Measurements from ENCODE around the gene TNS1. TPM values are rescaled to one million over a fixed set of nuclear protein-coding genes. Genes with fewer than 3 reads are reported as not detected.

Gene TNS1
- total and polyA plus RNA-seq, 10 of the 15 experiments (the other 5 are each of a cell fraction or from before 2014, with no cell fraction given): 0.05 to 0.44 TPM; not detected in 8

DNA sequence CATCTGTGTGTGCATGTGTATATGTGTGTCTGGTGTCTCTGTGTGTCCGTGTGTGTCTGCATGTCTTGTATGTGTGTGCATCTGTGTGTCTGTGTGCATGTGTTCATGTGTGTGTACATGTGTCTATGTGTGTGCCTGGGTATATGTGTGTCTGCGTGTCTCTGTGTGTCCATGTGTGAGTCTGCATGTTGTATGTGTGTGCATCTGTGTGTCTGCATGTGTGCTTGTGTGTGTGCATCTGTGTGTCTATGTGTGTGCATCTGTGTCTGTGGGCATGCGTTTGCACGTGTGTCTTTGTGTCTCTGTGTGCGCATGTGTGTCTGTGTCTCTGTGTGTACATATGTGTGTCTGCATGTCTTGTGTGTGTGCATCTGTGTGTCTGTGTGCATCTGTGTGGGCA lies 207.7 kb downstream of the TNS1 start:
- BruUV-seq (replicated peaks): no TSS peak
- SMC1A ChIA-PET (ENCODE audit: uncharacterized antibody, unreplicated experiment): no interaction called here
- no peaks in the 10 kb centered on the region for H3K79me2 ChIP-seq (ENCODE audit: control insufficient read depth, insufficient read depth, low read length)
- RAD21 ChIA-PET (ENCODE audit: unreplicated experiment): no interaction called here
- no peaks in the 10 kb centered on the region for H3K27me3 ChIP-seq (replicated peaks in 1 of 2; ENCODE audit: control insufficient read depth in 2 of 2, insufficient read depth in 2 of 2, low read length in 1 of 2)
- no peaks in the 10 kb centered on the region for H4K20me1 ChIP-seq (ENCODE audit: control insufficient read depth, insufficient read depth)
- no peak overlapping the region for H3K4me3 ChIP-seq
- no peak overlapping the region for H3K9ac ChIP-seq (ENCODE audit: control insufficient read depth, insufficient read depth, low read length)
- FAIRE-seq (no peak), DNase-seq (ENCODE audit: low read depth, low spot score) (no peak), ATAC-seq (no peak)
- H2AFZ ChIP-seq (ENCODE audit: control insufficient read depth, low read depth, low read length): no peak overlapping the region
- H3K27ac ChIP-seq (ENCODE audit: control insufficient read depth, insufficient read depth): no peak overlapping the region
- H3K4me2 ChIP-seq (ENCODE audit: control insufficient read depth, insufficient read depth): no peak overlapping the region
- 60% methylated on average over 5 of the region's 5 CpGs for WGBS (ENCODE audit: insufficient coverage, insufficient replicate concordance, low lambda C conversion rate, missing lambda C conversion rate)
- no peaks in the 10 kb centered on the region for H3K9me3 ChIP-seq (replicated peaks; ENCODE audit: control insufficient read depth, insufficient read depth, low read length)
- CTCF ChIA-PET: interaction anchor here (1.2 kb wide), 1 partner anchor 9 kb away, joined by 5 read pairs; no protein-coding TSS in a partner anchor
- H3K36me3 ChIP-seq (ENCODE audit: control insufficient read depth in 2 of 2, insufficient read depth in 2 of 2, low read length in 1 of 2): no peaks in the 10 kb centered on the region
- intact Hi-C loops (cut with micrococcal nuclease; ENCODE audit: unreplicated experiment): no loop called here
- TF ChIP-seq HDGF (IDR thresholded peaks at IDR 0.05): 0 out of 2 replicates have a peak, but pooled peaks have one; percentile 24
- no peak for TF ChIP-seq PAX5 (IDR thresholded peaks at IDR 0.05; ENCODE audit: borderline replicate concordance, low read depth, low read length)
- TF ChIP-seq SRF (IDR thresholded peaks at IDR 0.05; ENCODE audit: low read depth in 2 of 2, low read length in 2 of 2): no peak
- TF ChIP-seq PAX8 (IDR thresholded peaks at IDR 0.05): no peak
- no peak for TF ChIP-seq ZNF217 (IDR thresholded peaks at IDR 0.05)
- TF ChIP-seq RFX5 (IDR thresholded peaks at IDR 0.05; ENCODE audit: low read depth, low read length): no peak
- TF ChIP-seq HDAC2 (IDR thresholded peaks at IDR 0.05): no peak
- peaks cover 4% of the 10 kb centered on the region for H3K4me1 ChIP-seq (ENCODE audit: control insufficient read depth, insufficient read depth, low read length)
- in situ Hi-C loops (cut with MboI): no loop called here
- POLR2A ChIA-PET: no interaction called here

DNA sequence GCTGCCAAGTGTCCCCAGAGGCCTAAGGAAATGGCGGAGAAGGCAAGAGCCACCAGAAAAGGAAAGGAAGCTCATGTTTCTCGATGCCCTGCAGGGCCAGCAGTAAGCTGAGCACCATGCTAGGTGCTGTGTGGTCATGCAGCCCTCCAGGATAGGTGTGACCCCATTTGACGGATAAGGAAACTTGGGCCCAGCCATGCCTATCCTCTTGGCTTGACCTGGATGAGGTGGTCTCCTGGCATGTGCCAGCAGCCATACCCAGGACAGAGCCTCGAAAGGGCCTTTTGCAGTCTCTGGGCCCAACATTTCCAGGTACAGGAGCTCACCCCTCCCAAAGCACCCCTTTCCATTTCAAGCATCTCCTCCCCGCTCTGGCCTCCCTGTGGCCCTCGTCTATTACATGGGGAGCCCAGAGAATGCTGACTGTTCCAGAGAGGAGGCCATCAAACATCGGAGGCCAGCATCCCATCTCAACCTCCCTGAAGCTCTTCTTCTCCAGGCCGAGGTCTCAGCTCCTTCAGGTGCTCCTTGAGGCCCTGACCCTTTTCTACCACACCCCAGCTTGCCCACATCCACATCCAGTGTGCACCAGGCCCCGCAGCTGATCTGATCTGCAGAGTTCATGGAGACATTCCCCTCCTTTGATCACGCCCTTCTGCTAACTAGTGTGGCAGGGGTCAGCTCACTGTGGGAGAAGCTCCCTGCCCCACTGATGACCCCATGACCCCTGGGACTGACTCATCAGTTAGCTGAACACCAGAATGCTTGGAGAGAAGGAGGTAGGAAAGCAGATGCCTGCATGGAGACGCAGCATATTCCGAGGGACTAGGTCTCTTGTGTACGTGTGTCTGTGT lies 208.4 kb downstream of the TNS1 start:
- WGBS (ENCODE audit: insufficient coverage, insufficient replicate concordance, low lambda C conversion rate, missing lambda C conversion rate): 33% methylated on average over 13 of the region's 13 CpGs
- H3K9ac ChIP-seq (ENCODE audit: control insufficient read depth, insufficient read depth, low read length): no peak overlapping the region
- FAIRE-seq (no peak), DNase-seq (ENCODE audit: low read depth, low spot score) (no peak), ATAC-seq (no peak)
- no peak overlapping the region for H3K4me2 ChIP-seq (ENCODE audit: control insufficient read depth, insufficient read depth)
- no TSS peak for BruUV-seq (replicated peaks)
- no peaks in the 10 kb centered on the region for H3K79me2 ChIP-seq (ENCODE audit: control insufficient read depth, insufficient read depth, low read length)
- H3K4me3 ChIP-seq: no peak overlapping the region
- ChIA-PET RAD21 (ENCODE audit: unreplicated experiment) (no interaction called here), SMC1A (ENCODE audit: uncharacterized antibody, unreplicated experiment) (no interaction called here), POLR2A (no interaction called here), CTCF (interaction anchor here (1.2 kb wide), 1 partner anchor 9 kb away, joined by 5 read pairs; no protein-coding TSS in a partner anchor)
- H2AFZ ChIP-seq (ENCODE audit: control insufficient read depth, low read depth, low read length): no peak overlapping the region
- no peaks in the 10 kb centered on the region for H3K9me3 ChIP-seq (replicated peaks; ENCODE audit: control insufficient read depth, insufficient read depth, low read length)
- no peaks in the 10 kb centered on the region for H4K20me1 ChIP-seq (ENCODE audit: control insufficient read depth, insufficient read depth)
- in situ Hi-C loops (cut with MboI): loop anchor here (5.0 kb wide), 3 partner anchors 93 to 273 kb away; partner anchors contain the start of gene RUFY4
- intact Hi-C loops (cut with micrococcal nuclease; ENCODE audit: unreplicated experiment): no loop called here
- H3K27me3 ChIP-seq (replicated peaks in 1 of 2; ENCODE audit: control insufficient read depth in 2 of 2, insufficient read depth in 2 of 2, low read length in 1 of 2): no peaks in the 10 kb centered on the region
- TF ChIP-seq, protein P1, sequence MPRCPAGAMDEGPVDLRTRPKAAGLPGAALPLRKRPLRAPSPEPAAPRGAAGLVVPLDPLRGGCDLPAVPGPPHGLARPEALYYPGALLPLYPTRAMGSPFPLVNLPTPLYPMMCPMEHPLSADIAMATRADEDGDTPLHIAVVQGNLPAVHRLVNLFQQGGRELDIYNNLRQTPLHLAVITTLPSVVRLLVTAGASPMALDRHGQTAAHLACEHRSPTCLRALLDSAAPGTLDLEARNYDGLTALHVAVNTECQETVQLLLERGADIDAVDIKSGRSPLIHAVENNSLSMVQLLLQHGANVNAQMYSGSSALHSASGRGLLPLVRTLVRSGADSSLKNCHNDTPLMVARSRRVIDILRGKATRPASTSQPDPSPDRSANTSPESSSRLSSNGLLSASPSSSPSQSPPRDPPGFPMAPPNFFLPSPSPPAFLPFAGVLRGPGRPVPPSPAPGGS (IDR thresholded peaks at IDR 0.05; ENCODE audit: borderline replicate concordance, insufficient read depth, low read depth, low read length, poor library complexity, severe bottlenecking): no peak
- TF ChIP-seq ETV6 (conservative IDR thresholded peaks at IDR 0.05 in 1 of 2, IDR thresholded peaks at IDR 0.05 in 1 of 2; ENCODE audit: borderline replicate concordance in 1 of 2, low read depth in 1 of 2) (no peak), ESRRA (IDR thresholded peaks at IDR 0.05; ENCODE audit: low read length) (no peak), SMARCA5 (IDR thresholded peaks at IDR 0.05) (no peak), KDM1A (IDR thresholded peaks at IDR 0.05; ENCODE audit: borderline replicate concordance) (no peak)
- no peaks in the 10 kb centered on the region for H3K36me3 ChIP-seq (ENCODE audit: control insufficient read depth in 2 of 2, insufficient read depth in 2 of 2, low read length in 1 of 2)
- H3K4me1 ChIP-seq (ENCODE audit: control insufficient read depth, insufficient read depth, low read length): peaks cover 7% of the 10 kb centered on the region
- H3K27ac ChIP-seq (ENCODE audit: control insufficient read depth, insufficient read depth): no peak overlapping the region
